Epithelial cell of proximal tubule (primary cell): Measurements from ENCODE around the gene BAIAP2. TPM values are rescaled to one million over a fixed set of nuclear protein-coding genes. Genes with fewer than 3 reads are reported as not detected.

Source experiments
- DNase-seq: peaks from one replicate; pipeline ENCODE4 v3.0.0-alpha.2; 2011; ENCODE audit warnings: low read depth
- H3K4me3 ChIP-seq: 2 replicates; pipeline ENCODE4 v1.5.1; 2011; ENCODE audit warnings: low read depth, mild to moderate bottlenecking, low read length
- CTCF ChIP-seq: conservative IDR thresholded peaks from 2 replicates; pipeline ENCODE4 v1.5.1; 2012; ENCODE audit warnings: low read depth, mild to moderate bottlenecking, low read length
- total RNA-seq: library from RNA; depleted of rRNA; stranded (reverse); fragments of >200 nt; gene quantifications from 2 replicates; pipeline ENCODE4 v1.2.3, GENCODE V29; 2015

BAIAP2 gene
- total RNA-seq, 1 donor from 2014 or later = 44.0 TPM

- no peak for DNase-seq
- no peak overlapping the region for H3K4me3 ChIP-seq
- TF ChIP-seq CTCF = no peak
Observed at GRCh38 chr17:81050645-81051625, 16.0 kb downstream of the BAIAP2 start.

- no peak for DNase-seq
- H3K4me3 ChIP-seq = no peak overlapping the region
- TF ChIP-seq CTCF = no peak
Observed at GRCh38 chr17:81052199-81052997, 17.4 kb downstream of the BAIAP2 start.

GRCh38 chr17:81053041-81053970 lies 18.4 kb downstream of the BAIAP2 start:
- no peak for DNase-seq
- no peak overlapping the region for H3K4me3 ChIP-seq
- TF ChIP-seq CTCF = no peak

- no peak for DNase-seq
- TF ChIP-seq CTCF = no peak
- H3K4me3 ChIP-seq = no peak overlapping the region
Observed at GRCh38 chr17:81054308-81054707, 19.4 kb downstream of the BAIAP2 start.

- no peak for DNase-seq
- TF ChIP-seq CTCF = no peak
- no peak overlapping the region for H3K4me3 ChIP-seq
Observed at GRCh38 chr17:81054881-81055370, 20.0 kb downstream of the BAIAP2 start.

GRCh38 chr17:81056312-81056711 lies 21.4 kb downstream of the BAIAP2 start:
- no peak for TF ChIP-seq CTCF
- no peak for DNase-seq
- no peak overlapping the region for H3K4me3 ChIP-seq
